GM18873 (cell line): ENCODE measurements around the gene EMC9.

Source experiments
- ATAC-seq: cut with Tn5 transposase; IDR thresholded peaks from one replicate; pipeline ENCODE4 v1.9.1; 2021; ENCODE audit warnings: mild to moderate bottlenecking, moderate library complexity, moderate number of reproducible peaks; ENCODE audit not compliant: unreplicated experiment, low FRiP score

The EMC9 gene

GRCh38 chr14:24141097-24141880, at the start of gene EMC9:
Gene EMC9, minus strand, starts transcription at chr14:24141591. Its CDS starts 287 bp downstream, at chr14:24141304.
- ATAC-seq = peak; percentile 83

- no peak for ATAC-seq
Measured at GRCh38 chr14:24190416-24190815, 49.0 kb upstream of the EMC9 start.

GRCh38 chr14:24189460-24189859, 48.1 kb upstream of the EMC9 start:
- ATAC-seq = no peak

GRCh38 chr14:24189059-24189375, 47.6 kb upstream of the EMC9 start:
- ATAC-seq = no peak

GRCh38 chr14:24188251-24189058, 47.1 kb upstream of the EMC9 start, which contains the start of gene IPO4:
Gene IPO4, minus strand, starts transcription at chr14:24188816. Its CDS starts 29 bp downstream, at chr14:24188787.
- ATAC-seq = peak; percentile 82

- no peak for ATAC-seq
Measured at GRCh38 chr14:24187539-24187915, 46.1 kb upstream of the EMC9 start.

- ATAC-seq = no peak
Measured at GRCh38 chr14:24186831-24187538, 45.6 kb upstream of the EMC9 start.

- ATAC-seq = no peak
Measured at GRCh38 chr14:24185741-24186140, 44.4 kb upstream of the EMC9 start.

- ATAC-seq = no peak
Measured at GRCh38 chr14:24185026-24185425, 43.6 kb upstream of the EMC9 start.

- no peak for ATAC-seq
Measured at GRCh38 chr14:24184104-24184970, 42.9 kb upstream of the EMC9 start.

GRCh38 chr14:24183014-24183481, 41.7 kb upstream of the EMC9 start:
- ATAC-seq = no peak

- ATAC-seq = no peak
Measured at GRCh38 chr14:24182110-24182882, 40.9 kb upstream of the EMC9 start.

GRCh38 chr14:24181371-24182077, 40.1 kb upstream of the EMC9 start:
- no peak for ATAC-seq

GRCh38 chr14:24179961-24180796, 38.8 kb upstream of the EMC9 start:
- ATAC-seq = no peak

GRCh38 chr14:24179294-24179960, 38.0 kb upstream of the EMC9 start:
- ATAC-seq = no peak

- no peak for ATAC-seq
Measured at GRCh38 chr14:24178399-24179178, 37.2 kb upstream of the EMC9 start.

GRCh38 chr14:24177891-24178290, 36.5 kb upstream of the EMC9 start:
- no peak for ATAC-seq
